ENCODE results near the gene TNRC18.
A peak's percentile ranks its signal among the peaks of the same experiment; 100 is the strongest.

The TNRC18 gene

DNA sequence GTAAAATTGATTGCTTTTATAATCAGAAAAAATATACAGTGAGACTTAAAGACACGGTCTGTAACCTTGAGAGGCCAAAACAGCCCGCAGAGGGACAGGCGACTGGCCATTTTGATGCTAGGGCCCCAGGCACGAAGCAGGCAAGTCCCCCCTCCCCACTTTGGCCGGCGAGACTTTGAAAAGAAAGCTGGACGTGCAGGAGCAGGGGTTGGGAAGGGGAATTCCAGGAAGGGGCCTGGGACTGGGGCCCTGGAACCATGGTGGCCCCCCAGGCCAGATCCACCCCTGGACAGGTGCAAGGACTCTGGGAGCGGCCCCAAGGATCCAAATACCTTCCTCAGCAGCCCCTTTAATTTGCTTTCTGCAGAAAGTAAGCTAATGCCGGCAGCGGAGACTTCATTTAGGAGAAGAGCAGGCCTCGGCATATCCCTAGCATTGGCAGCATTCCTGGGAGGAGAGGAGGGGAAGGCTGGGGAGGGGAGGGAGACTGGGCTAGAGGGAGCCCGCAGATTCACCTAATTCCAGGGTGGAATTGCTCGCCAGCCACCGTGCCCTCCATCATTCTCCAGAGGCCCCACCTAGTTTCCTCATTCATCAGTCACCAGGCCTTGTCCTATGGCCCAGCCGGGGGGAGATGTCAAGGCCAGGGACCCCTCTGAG lies 24.9 kb upstream of the TNRC18 start:
- no peak for DNase-seq

DNA sequence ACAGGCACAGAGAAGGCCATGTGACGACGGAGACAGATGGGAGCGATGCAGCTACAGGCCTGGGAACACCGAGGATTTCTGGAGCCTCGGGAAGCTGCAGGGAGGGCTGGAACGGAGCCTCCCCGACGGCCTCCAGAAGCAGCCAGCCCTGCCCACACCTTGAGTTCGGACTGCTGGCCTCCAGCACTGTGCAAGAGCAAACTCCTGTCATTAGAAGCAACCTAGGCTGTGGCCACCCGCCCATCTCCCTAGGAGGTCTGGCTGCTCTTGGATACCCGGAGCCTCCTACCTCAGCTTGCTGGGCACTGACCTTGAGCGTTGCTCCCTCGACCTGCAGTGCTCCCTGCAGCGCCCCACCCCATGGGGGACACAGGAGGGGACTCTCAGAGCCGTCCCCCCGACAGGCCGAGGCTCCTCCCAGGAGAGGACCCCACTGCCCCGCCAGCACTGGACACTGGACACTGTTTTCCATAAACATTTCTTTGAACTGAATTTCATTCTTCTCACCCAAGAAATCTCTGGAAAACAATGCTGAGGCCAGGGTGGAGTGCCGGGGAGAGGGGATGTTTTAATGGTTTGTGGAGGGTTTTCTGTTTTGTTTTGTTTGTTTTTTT lies 22.5 kb upstream of the TNRC18 start:
- DNase-seq = no peak

DNA sequence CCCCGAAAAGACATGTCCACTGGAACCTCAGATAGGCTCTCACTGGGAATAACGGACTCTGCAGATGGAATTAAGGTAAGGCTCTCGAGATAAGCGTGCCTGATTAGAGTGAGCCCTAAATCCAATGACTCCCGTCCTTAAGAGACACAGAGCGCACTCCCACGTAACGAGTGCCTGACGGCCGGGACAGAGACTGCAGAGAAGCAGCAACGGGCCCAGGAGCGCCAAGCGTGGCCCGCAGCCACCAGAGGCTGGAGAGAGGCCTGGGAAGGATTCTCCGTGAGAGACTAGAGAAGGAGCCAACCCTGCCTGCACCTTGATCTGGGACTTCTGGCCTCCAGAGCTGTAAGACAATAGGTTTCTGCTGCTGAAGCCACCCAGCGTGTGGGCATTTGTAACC lies 20.0 kb upstream of the TNRC18 start:
- DNase-seq = no peak

DNA sequence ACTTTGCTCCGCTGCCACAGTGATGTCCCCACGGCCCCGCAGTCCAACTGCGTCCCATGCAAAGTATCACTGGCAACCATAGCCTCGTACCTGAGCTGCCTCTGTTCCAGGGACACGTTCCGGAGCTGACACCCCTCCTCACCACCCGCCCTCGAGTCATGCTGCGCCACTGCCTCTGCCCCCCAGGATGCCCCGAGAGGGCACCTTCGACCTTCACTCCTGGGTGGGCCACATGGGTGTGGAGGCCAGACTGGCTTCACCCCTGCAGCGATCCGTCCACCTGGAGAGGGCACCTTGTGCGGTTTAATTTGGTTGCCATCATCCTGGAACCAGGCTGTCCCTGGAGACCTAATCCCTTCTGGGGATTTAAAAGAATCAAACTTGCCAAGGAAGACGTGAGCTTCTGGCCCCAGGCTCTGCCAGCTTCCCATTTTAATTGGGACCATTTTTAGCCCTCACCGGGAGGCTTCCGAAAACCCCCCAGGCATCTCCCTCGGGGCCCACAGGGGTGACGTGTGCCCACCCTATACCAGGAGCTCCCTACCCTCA lies 19.2 kb upstream of the TNRC18 start:
- peak; percentile 14 for DNase-seq

- no peak for DNase-seq
These were observed 18.3 kb upstream of the TNRC18 start for GRCh38 chr7:5441840-5442503.

DNA sequence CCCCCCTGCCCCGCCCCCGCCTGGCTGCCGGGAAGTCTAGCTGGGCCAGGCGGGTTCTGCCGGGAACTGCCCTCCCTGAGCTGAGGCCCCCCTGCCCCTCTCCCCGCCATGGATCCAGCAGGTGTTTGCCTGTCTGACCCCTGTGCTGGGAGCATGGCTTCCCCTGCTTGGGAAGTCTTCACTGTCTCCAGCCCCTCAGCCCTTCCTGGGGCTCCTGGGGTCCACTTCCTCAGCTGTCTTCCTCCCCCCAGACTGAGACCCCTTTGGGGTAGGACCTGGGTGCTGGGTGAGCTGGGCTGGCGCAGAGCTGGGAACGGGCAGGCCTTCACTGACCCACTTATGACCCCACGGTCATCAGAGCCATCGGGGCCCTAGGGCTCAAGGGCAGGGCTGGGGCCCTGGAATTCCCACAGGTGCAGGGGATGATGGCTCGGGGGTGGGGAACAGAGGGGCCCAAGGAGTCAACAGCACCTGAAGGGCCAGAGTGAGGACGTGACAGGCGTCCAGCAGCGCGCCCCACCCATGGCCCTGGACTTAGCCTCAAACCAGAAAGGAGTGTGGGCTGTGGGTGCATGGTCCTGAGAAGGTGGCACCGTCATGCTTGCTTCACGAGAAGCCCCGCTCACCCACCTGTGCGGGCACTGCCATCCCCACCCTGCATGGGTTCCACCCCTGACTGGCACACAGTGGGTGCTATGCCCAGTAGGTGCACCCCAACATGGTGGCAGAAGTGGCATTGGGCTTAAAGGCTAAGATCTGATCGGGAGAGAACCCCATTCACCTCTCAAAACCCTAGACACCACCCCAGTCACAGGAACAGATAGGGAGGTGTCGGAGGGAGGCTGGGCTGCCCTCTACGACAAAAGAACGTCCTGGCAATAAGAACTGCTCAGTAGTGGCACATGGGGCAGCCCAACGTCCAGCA lies 16.2 kb upstream of the TNRC18 start:
- no peak for DNase-seq

DNA sequence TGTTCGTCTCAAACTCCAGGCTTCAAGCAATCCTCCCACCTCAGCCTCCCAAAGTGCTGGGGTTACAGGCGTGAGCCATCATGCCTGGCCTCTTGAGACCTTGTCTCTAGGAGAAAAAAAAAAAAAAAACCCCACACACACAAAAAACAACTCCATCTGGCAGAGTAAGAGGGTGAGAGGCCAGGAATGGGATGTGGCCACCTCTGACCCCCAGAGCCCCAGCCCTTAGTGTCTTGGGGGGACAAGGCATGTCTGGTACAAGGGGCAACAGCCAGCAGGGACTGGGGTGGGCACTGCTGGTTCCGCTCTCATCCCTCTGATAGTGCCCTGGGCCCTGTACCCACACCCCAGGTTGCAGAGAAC lies 15.6 kb upstream of the TNRC18 start:
- DNase-seq = no peak

DNA sequence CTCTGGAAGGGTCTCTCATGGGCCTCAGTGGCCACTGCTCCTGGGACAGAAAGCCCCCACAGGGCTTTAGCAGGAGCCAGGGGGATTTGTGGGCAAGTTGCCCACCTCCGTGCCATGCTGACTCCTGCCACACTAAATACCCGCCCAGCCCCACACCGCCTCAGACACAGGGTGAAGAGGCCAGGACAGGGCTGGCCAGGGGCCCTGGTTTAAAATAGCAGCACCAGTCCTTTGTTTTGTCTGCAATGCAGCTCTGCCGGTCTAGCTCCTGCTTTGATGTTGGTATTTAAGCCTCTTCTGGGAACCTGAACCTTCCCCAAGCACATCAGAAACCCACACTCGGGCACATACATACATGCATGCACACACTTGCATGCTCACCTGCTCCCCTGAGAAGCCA lies 14.4 kb upstream of the TNRC18 start:
- no peak for DNase-seq

DNA sequence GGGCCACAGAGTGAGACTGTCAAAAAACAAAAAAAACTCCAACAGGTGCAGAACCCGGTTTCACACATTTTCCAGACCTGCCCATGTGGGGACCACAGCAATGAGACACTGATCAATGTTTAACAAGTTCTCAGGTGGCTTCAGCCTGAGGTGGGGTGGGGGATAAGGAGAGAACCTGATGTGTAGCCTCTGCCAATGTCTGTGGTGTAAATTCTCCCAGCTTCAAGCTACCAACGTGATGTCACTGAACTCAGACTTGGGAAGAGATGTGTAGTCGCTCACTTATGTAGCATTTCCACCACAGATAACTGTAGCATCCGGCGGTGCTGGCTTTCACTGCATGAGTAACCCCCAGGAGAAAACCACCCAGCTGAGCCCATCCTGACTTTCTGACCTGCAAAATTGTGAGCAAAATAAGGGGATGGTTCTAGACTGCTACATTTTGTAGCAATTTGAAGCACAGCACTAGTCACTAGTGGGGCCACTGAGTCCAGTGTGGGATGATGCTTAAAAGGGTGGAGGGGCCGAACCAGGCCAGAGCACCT lies 13.8 kb upstream of the TNRC18 start:
- no peak for DNase-seq

DNA sequence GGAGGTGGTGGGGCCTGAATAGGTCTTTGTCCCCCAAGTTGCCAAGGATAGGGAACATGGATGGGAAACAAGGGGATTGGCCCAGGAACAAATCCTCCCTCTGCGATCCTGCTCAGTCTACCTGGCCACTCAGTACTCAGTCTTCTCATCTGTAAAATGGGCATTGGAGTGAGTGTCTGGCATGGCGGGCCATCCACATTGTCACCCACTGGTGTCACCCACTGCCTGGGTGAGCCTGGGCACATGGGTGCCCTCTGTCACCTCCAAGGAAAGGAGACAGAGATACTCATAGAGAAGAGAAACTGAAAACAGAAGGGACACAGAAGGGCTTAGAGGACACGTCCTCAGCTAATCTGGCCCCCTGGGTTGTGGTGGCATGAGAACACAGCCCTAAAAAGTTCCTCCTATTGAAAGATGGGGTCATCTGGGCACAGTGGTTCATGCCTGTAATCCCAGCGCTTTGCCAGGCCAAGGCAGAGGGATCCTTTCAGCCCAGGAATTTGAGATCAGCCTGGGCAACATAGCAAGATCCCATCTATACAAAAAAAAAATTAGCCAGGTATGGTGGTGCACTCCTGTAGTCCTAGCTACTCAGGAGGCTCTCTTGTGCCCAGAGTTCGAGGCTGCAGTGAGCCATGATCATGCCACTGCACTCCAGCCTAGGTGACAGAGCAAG lies 12.5 kb upstream of the TNRC18 start:
- DNase-seq = no peak

DNA sequence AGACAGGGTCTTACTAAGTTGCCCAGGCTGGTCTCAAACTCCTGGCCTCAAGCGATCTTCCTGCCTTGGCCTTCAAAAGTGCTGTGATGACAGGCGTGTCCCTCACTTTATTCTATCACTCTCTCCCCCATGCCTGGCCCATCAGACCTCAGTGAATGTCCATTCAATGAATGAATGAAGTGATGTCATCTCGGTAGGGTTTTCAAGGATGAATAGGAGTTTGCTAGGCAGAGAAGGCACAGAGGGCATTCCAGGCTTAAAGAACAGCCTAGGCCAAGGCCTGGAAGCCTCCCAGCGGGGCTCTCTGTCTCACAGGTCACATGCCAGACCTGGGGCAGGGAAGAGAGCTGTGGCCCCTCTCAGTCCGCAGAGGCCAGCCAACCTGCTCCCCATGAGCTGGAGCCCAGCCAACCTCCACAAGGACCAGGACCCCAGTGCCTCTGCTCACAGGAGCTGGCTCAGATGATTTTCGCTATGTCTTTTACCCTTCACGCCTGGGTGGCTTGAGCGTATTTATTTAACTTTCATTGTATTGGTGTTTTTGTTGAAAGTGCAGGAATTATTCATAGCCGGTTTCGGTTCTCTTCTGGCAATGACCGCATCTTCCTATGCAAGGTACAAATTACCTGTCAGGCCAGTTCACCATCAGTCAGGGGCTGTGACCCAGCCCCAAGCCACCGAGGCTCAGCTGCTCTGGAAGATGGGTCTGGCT lies 11.8 kb upstream of the TNRC18 start:
- DNase-seq = no peak

DNA sequence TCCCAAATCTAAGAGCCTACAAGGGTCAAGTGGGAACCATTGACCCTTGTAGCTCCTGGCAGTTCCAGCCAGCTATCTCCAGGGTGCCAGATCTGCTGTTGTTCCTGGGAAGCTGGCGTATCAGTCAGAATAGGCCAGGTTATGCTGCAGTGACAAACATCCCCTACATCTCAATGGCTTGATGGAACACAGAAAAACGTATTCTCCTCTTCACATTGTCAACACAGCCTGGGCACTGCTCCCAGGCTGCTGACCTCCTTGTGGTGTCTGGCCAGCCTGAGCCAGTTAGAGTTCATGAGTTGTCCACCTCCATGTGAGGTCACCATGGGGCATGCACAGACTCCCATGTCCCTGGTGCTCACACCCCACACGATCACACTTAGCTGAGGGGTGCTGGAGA lies 9.5 kb upstream of the TNRC18 start:
- DNase-seq = no peak

- DNase-seq = no peak
These were observed 9.1 kb upstream of the TNRC18 start for GRCh38 chr7:5432691-5433090.

- DNase-seq = no peak
These were observed 8.0 kb upstream of the TNRC18 start for GRCh38 chr7:5431560-5432015.

GRCh38 chr7:5430612-5430947 lies 6.9 kb upstream of the TNRC18 start:
- DNase-seq = no peak

- DNase-seq = peak; percentile 76
These were observed 6.4 kb upstream of the TNRC18 start for GRCh38 chr7:5429857-5430611.

GRCh38 chr7:5429253-5429856 lies 5.7 kb upstream of the TNRC18 start:
- peak; percentile 78 for DNase-seq

DNA sequence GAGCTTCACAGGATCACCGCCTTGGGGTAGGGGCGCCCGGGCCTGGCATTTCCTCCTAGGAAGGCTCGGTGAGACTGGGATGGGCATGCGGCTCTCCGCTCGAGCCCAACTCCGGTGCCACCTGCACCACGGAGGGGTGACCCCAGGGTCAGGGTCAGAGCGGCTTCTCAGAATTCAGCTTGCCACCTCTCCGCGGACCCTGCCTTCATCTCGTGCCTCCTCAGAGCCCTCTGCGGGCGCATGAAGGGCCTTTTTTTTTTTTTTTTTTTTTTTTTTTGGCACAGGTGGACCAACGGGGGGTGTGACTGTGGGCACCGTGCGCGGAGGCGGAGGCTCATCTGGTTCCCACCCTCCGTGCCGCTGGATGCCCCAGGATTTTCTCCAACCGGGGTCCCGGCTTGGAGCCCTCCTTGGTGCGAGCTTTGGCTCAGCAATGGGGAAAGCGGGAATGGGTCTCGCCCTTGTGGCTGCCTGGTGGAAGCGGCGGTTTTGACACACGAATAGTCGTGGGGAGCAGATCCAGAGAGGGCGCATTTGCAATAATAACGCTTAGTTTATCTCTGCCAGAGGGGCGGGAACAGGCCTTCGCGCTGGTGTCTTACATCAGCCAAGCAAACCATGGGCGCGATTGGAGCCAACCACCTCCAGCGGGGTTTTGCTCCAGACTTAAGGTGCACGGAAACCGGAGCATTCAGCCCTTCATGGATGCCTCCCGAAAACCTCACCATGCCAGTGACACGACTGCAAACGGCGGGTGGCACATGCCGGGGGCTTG lies 5.0 kb upstream of the TNRC18 start:
- peak; percentile 81 for DNase-seq

- peak; percentile 77 for DNase-seq
These were observed 2.5 kb upstream of the TNRC18 start for GRCh38 chr7:5426226-5426475.

Data from NCI-H526 treated with DMSO at 0.1 percent for 48 hours (cell line).